Spleen (tissue), 11 donors: ENCODE measurements around the gene REXO1. TPM values are rescaled to one million over a fixed set of nuclear protein-coding genes. Genes with fewer than 3 reads are reported as not detected.

Experiments used
- DNase-seq: peaks from one replicate; pipeline ENCODE4 v3.0.0-alpha.2; 2020
- H3K27ac ChIP-seq, 8 donors: fragments of 200-600 bp; sonication (generic) in 7 of 8; 1 replicate in 4 of 8; 2 replicates in 4 of 8; pipeline versions ENCODE4 v1.5.0 to v1.8.0; 2016 to 2021; ENCODE audit warnings: inconsistent platforms in 4 of 8, mild to moderate bottlenecking in 4 of 8, moderate library complexity in 1 of 8
- H3K27me3 ChIP-seq, 7 donors: fragments of 200-600 bp; sonication (generic) in 6 of 7; replicated peaks in 1 of 7; 1 replicate in 4 of 7; 2 replicates in 3 of 7; pipeline versions ENCODE4 v1.5.0 to v1.8.0; 2016 to 2021; ENCODE audit warnings: inconsistent platforms in 3 of 7, mild to moderate bottlenecking in 1 of 7
- H3K36me3 ChIP-seq, 6 donors: fragments of 200-600 bp; sonication (generic) in 5 of 6; 1 replicate in 4 of 6; 2 replicates in 2 of 6; pipeline versions ENCODE4 v1.5.0 to v1.8.0; 2016 to 2021; ENCODE audit warnings: inconsistent platforms in 2 of 6
- H3K4me1 ChIP-seq, 6 donors: fragments of 200-600 bp; sonication (generic) in 5 of 6; 1 replicate in 3 of 6; 2 replicates in 3 of 6; pipeline versions ENCODE4 v1.5.0 to v1.8.0; 2016 to 2021; ENCODE audit warnings: inconsistent platforms in 3 of 6
- H3K4me3 ChIP-seq, 8 donors: fragments of 200-600 bp; sonication (generic) in 7 of 8; 1 replicate in 4 of 8; 2 replicates in 4 of 8; pipeline versions ENCODE4 v1.5.0 to v1.8.0; 2016 to 2021; ENCODE audit warnings: inconsistent platforms in 4 of 8, mild to moderate bottlenecking in 4 of 8, moderate library complexity in 2 of 8
- H3K9me3 ChIP-seq, 8 donors: fragments of 200-600 bp; sonication (generic) in 7 of 8; 1 replicate in 4 of 8; 2 replicates in 4 of 8; pipeline versions ENCODE4 v1.5.0 to v1.8.0; 2016 to 2021; ENCODE audit warnings: inconsistent platforms in 4 of 8
- CTCF ChIP-seq, 11 experiments: fragments of 200-600 bp in 7 of 11; fragments of 450-650 bp in 4 of 11; sonication (generic) in 4 of 11; IDR thresholded peaks in 8 of 11; conservative IDR thresholded peaks in 3 of 11; 1 replicate in 7 of 11; 2 replicates in 4 of 11; pipeline versions ENCODE4 v1.4.0 to v1.8.0; 2016 to 2021; ENCODE audit warnings: antibody characterized with exemption in 11 of 11, inconsistent platforms in 4 of 11, mild to moderate bottlenecking in 1 of 11
- POLR2A ChIP-seq, 3 donors: fragments of 450-650 bp; IDR thresholded peaks; one replicate each; pipeline ENCODE4 v1.5.1; 2017; ENCODE audit warnings: antibody characterized with exemption in 3 of 3, mild to moderate bottlenecking in 1 of 3
- POLR2AphosphoS5 ChIP-seq, 3 donors: sonication (generic); formaldehyde crosslinking; IDR thresholded peaks; one replicate each; pipeline ENCODE4 v1.5.1; 2017; ENCODE audit warnings: antibody characterized with exemption in 3 of 3
- WGBS, 5 donors: extraction: QIAGEN DNeasy Blood & Tissue Kit in 3 of 5; methylation state at CpG; one replicate each; pipeline versions ENCODE4 v1.1.5 to v1.1.7; 2013 to 2018; 5-methylcytosine and 5-hydroxymethylcytosine counted together
- intact Hi-C: fragments of 100-400 bp; cut with DNase I; formaldehyde crosslinking; loops from one replicate; pipeline ENCODE4 v1.15.0; 2023; ENCODE audit warnings: low total_unique reads
- polyA plus RNA-seq, 3 donors: library from polyadenylated mRNA; stranded (reverse); fragments of 200-250 nt; gene quantifications; one replicate each; pipeline ENCODE4 v1.2.1, GENCODE V29; 2013
- total RNA-seq, 7 donors: library from RNA; depleted of rRNA in 3 of 7; stranded (reverse); fragments of >200 nt in 3 of 7; fragmentation: NEBNext Ultra II Directional in 4 of 7; extraction: Animal tissue kit (Norgen Biotek cat#: 25700) in 4 of 7; gene quantifications; one replicate each; pipeline versions ENCODE4 v1.1.0 to v1.2.1, GENCODE V29; 2016 to 2021
- donor health status: healthy with polysubstance abuse.
- donor health status: DM: no; HTN: no; CAD: no; lungs with moderate emphysema.
- donor health status: DM: no; HTN: no; CAD: no.
- donor health status: Bipolar disorder and iron deficiency.
- donor health status: healthy.
- donor health status: DM: no; HTN: no; CAD: no.
- donor health status: DM: yes; HTN: yes; CAD: no.

The REXO1 gene
- total and polyA plus RNA-seq, 10 donors: 13.4 to 88.1 (median 50.6) TPM

- TF ChIP-seq POLR2A (IDR thresholded peaks at IDR 0.05) (no peak), CTCF (IDR thresholded peaks at IDR 0.05 in 8 of 11, conservative IDR thresholded peaks at IDR 0.05 in 3 of 11) (peak in 10 of 11 experiments; percentile 17 to 69 (median 46)), POLR2AphosphoS5 (IDR thresholded peaks at IDR 0.05) (peak in 1 of 3 donors; percentile 13)
- H3K27ac ChIP-seq: no peak overlapping the region
- DNase-seq: no peak
- peaks cover 0 to 32% (median 21%) of the 10 kb centered on the region in 8 donors for H3K9me3 ChIP-seq
- peaks cover 0 to 4% (median 0%) of the 10 kb centered on the region in 6 donors for H3K36me3 ChIP-seq
- peak overlapping the region in 1 of 8 donors; percentile 24 for H3K4me3 ChIP-seq
- intact Hi-C loops: no loop called here
- 12 to 13% (median 12%) methylated on average over 33 to 59 of the region's 59 CpGs for WGBS, 5 donors
- H3K27me3 ChIP-seq: peaks cover 12 to 98% (median 74%) of the 10 kb centered on the region in 7 donors
- peaks cover 0 to 11% (median 4%) of the 10 kb centered on the region in 6 donors for H3K4me1 ChIP-seq
Observed at GRCh38 chr19:1774989-1775772, 73.1 kb downstream of the REXO1 start.

DNA sequence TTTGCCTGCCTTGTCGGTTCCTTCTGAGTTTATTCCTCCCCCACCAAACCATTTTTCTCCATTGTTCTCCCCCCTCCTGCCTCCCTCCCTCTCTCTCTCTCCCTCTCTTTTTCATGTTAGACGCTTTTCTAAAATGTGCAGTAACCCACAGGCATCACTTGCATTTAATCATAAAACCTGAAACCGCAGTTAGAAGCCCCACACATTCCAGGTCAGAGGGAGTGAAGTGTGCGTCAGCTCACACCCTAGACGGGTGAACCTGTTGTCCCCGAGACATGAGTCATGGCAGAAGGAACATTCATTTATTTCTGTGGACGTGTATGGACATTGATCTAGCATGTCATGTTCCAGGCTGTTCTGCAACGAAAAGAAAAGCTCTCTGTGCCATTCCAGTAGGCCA is 75.1 kb downstream of the REXO1 start:
- Histone ChIP-seq H3K9me3 (peaks cover 0 to 40% (median 22%) of the 10 kb centered on the region in 8 donors), H3K27me3 (peaks cover 12 to 98% (median 87%) of the 10 kb centered on the region in 7 donors), H3K4me3 (no peak overlapping the region), H3K27ac (no peak overlapping the region), H3K36me3 (peaks cover 0 to 4% (median 0%) of the 10 kb centered on the region in 6 donors), H3K4me1 (peaks cover 0 to 11% (median 4%) of the 10 kb centered on the region in 6 donors)
- intact Hi-C loops: no loop called here
- 50 to 66% (median 62%) methylated on average over 8 of the region's 8 CpGs for WGBS, 5 donors
- no peak for DNase-seq
- TF ChIP-seq CTCF (IDR thresholded peaks at IDR 0.05 in 8 of 11, conservative IDR thresholded peaks at IDR 0.05 in 3 of 11) (no peak), POLR2A (IDR thresholded peaks at IDR 0.05) (no peak), POLR2AphosphoS5 (IDR thresholded peaks at IDR 0.05) (no peak)

DNA sequence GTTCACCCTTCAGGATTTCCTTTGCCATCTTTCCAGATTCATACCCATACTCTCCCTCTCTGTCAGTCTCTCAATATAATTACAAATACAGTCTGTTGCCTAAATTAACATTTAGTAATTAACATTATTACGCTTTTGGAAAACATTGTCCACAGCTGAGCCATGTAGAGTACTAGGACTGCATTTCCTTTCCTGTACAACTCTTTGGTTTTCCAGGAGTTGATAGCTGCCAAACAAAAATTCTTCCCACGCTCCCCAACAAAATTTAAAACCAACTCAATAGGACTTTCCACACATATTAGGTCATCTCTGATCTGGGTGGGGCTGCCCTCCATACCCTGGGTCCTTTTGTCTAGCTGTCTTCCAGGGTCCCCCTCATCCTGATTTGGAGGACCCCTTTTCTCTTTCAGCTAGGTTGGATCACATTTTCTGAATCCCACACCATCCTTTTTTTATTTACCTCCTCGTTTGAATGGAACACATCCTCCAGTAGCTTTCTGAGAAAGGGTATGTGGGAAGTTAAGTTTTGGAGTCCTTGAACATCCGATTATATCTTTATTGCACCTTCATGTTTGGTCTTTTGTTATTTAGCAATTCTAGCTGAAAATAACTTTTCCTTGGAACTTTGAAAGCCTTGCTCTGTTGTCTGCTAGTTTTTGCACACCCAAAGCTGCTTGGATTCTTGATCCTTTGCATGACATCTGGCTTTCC is 77.3 kb downstream of the REXO1 start:
- DNase-seq: no peak
- no peak overlapping the region for H3K27ac ChIP-seq
- peaks cover 0 to 21% (median 8%) of the 10 kb centered on the region in 6 donors for H3K4me1 ChIP-seq
- H3K4me3 ChIP-seq: no peak overlapping the region
- intact Hi-C loops: no loop called here
- peaks cover 0 to 4% (median 0%) of the 10 kb centered on the region in 6 donors for H3K36me3 ChIP-seq
- H3K9me3 ChIP-seq: peaks cover 0 to 40% (median 22%) of the 10 kb centered on the region in 8 donors
- H3K27me3 ChIP-seq: peaks cover 12 to 98% (median 89%) of the 10 kb centered on the region in 7 donors
- WGBS, 5 donors: 83 to 90% (median 86%) methylated on average over 4 of the region's 4 CpGs
- TF ChIP-seq POLR2AphosphoS5 (IDR thresholded peaks at IDR 0.05) (no peak), POLR2A (IDR thresholded peaks at IDR 0.05) (no peak), CTCF (IDR thresholded peaks at IDR 0.05 in 8 of 11, conservative IDR thresholded peaks at IDR 0.05 in 3 of 11) (no peak)

DNA sequence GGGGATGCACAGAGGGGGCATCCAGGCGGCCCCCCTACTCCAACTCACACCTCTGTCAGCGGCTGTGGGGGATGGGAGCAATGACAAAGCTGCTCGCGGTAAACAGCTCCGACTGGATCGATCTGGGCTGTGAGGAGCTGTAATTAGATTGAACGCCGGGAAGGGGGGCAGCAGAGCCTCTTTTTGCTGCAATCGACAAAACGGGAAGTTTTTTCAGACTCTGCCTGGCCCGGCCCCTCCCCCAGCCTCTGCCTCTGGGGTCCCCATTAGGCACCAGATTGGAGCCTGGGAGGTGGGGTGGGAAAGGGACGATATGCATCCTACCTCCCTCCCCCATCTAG is 78.7 kb downstream of the REXO1 start:
- Histone ChIP-seq H3K4me3 (no peak overlapping the region), H3K27ac (no peak overlapping the region), H3K27me3 (peaks cover 12 to 98% (median 89%) of the 10 kb centered on the region in 7 donors), H3K36me3 (no peaks in the 10 kb centered on the region), H3K4me1 (peaks cover 0 to 14% (median 6%) of the 10 kb centered on the region in 6 donors), H3K9me3 (peaks cover 0 to 26% (median 19%) of the 10 kb centered on the region in 8 donors)
- intact Hi-C loops: loop anchor here (10.0 kb wide), 1 partner anchor 95 kb away; no protein-coding TSS in a partner anchor
- no peak for TF ChIP-seq CTCF (IDR thresholded peaks at IDR 0.05 in 8 of 11, conservative IDR thresholded peaks at IDR 0.05 in 3 of 11)
- TF ChIP-seq POLR2A (IDR thresholded peaks at IDR 0.05): no peak
- no peak for TF ChIP-seq POLR2AphosphoS5 (IDR thresholded peaks at IDR 0.05)
- DNase-seq: no peak
- 3 to 8% (median 6%) methylated on average over 12 of the region's 12 CpGs for WGBS, 5 donors
